ENCODE results near the gene TMEM263. TPM values are rescaled to one million over a fixed set of nuclear protein-coding genes. Genes with fewer than 3 reads are reported as not detected.
"Not testable (repeated sequence)": the region's sequence is repeated elsewhere in the genome, so short reads cannot be mapped to it uniquely, and the experiment has no call there.

Gene TMEM263
- total RNA-seq, 2 experiments from 2014 or later: 34.1 to 60.0 TPM

DNA sequence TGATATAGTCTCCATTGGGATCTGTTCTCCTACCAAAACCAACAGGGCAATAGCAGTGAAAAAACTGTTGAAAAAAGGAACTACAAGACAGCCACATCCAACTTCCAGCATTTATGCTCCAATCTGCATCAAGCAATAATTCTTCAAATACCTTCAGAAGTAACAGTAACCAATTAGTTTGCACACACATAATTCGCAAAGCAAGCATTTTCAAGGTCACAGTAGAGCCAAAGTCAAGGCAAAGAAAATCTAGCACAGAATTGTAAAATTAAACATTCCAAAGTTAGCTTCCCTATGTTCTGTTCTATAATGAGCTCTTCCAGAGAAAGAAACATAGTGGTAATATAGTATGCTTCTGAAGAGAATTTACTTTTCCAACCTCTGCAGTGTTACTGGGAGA, 42.2 kb downstream of the TMEM263 start:
- H2AFZ ChIP-seq (ENCODE audit: low read length): no peak overlapping the region
- H3K79me2 ChIP-seq (ENCODE audit: insufficient read depth, low read depth, low read length): no peaks in the 10 kb centered on the region
- intact Hi-C loops (cut with micrococcal nuclease; ENCODE audit: unreplicated experiment): no loop called here
- H4K20me1 ChIP-seq (ENCODE audit: insufficient read depth, low read length): no peaks in the 10 kb centered on the region
- TF ChIP-seq, protein P1, sequence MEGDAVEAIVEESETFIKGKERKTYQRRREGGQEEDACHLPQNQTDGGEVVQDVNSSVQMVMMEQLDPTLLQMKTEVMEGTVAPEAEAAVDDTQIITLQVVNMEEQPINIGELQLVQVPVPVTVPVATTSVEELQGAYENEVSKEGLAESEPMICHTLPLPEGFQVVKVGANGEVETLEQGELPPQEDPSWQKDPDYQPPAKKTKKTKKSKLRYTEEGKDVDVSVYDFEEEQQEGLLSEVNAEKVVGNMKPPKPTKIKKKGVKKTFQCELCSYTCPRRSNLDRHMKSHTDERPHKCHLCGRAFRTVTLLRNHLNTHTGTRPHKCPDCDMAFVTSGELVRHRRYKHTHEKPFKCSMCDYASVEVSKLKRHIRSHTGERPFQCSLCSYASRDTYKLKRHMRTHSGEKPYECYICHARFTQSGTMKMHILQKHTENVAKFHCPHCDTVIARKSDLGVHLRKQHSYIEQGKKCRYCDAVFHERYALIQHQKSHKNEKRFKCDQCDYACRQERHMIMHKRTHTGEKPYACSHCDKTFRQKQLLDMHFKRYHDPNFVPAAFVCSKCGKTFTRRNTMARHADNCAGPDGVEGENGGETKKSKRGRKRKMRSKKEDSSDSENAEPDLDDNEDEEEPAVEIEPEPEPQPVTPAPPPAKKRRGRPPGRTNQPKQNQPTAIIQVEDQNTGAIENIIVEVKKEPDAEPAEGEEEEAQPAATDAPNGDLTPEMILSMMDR (conservative IDR thresholded peaks at IDR 0.05; ENCODE audit: low read length): no peak
- TF ChIP-seq EZH2phosphoT487 (IDR thresholded peaks at IDR 0.05; ENCODE audit: borderline replicate concordance, low read depth, low read length): no peak
- ChIA-PET POLR2A (interaction anchor here (0.8 to 1.7 kb wide), 2 partner anchors 10 to 38 kb away, joined by 3 to 8 read pairs; no protein-coding TSS in a partner anchor), CTCF (ENCODE audit: unreplicated experiment) (no interaction called here)
- H3K9me3 ChIP-seq (ENCODE audit: low read length): no peaks in the 10 kb centered on the region
- DNase-seq (ENCODE audit: low spot score): no peak
- H3K4me2 ChIP-seq (ENCODE audit: low read length): no peak overlapping the region
- no peaks in the 10 kb centered on the region for H3K36me3 ChIP-seq (ENCODE audit: insufficient read depth, low read length)
- H3K4me3 ChIP-seq (ENCODE audit: low read depth, low read length, poor library complexity, severe bottlenecking): no peak overlapping the region
- no peak overlapping the region for H3K27ac ChIP-seq (ENCODE audit: low read depth, low read length, poor library complexity, severe bottlenecking)
- no peaks in the 10 kb centered on the region for H3K4me1 ChIP-seq (ENCODE audit: insufficient read depth, low read length, poor library complexity, severe bottlenecking)
- no peaks in the 10 kb centered on the region for H3K9me2 ChIP-seq (ENCODE audit: insufficient read depth, low read length)
- BruUV-seq (replicated peaks): no TSS peak

DNA sequence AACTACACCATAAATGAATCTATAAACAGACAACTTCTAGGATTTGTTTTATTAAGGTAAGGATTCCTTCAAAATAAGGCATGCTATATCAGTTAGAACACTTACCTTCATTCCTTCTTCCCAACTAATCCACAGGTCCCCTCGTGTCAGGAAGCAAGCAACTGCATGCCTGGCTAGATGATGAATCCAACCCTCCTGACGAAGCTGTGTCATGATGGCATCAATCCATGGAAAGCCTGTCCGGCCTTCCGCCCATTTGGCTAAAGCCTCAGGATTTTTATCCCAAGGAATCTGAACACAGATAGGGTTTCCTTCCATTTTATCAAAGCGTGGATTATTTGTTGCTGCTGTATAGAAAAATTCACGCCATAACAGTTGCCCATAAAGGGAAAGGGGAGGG, 43.7 kb downstream of the TMEM263 start:
- H4K20me1 ChIP-seq (ENCODE audit: insufficient read depth, low read length): no peaks in the 10 kb centered on the region
- no peak overlapping the region for H2AFZ ChIP-seq (ENCODE audit: low read length)
- no peaks in the 10 kb centered on the region for H3K9me3 ChIP-seq (ENCODE audit: low read length)
- POLR2A ChIA-PET: interaction anchor here (0.5 to 1.7 kb wide), 5 partner anchors 8 to 1598 kb away, joined by 3 to 8 read pairs (median 3); no protein-coding TSS in a partner anchor
- TF ChIP-seq, protein P1 (conservative IDR thresholded peaks at IDR 0.05; ENCODE audit: low read length): no peak
- no peak for TF ChIP-seq EZH2phosphoT487 (IDR thresholded peaks at IDR 0.05; ENCODE audit: borderline replicate concordance, low read depth, low read length)
- no peak overlapping the region for H3K4me3 ChIP-seq (ENCODE audit: low read depth, low read length, poor library complexity, severe bottlenecking)
- H3K36me3 ChIP-seq (ENCODE audit: insufficient read depth, low read length): no peaks in the 10 kb centered on the region
- intact Hi-C loops (cut with micrococcal nuclease; ENCODE audit: unreplicated experiment): no loop called here
- no peaks in the 10 kb centered on the region for H3K4me1 ChIP-seq (ENCODE audit: insufficient read depth, low read length, poor library complexity, severe bottlenecking)
- DNase-seq (ENCODE audit: low spot score): no peak
- CTCF ChIA-PET (ENCODE audit: unreplicated experiment): no interaction called here
- no TSS peak for BruUV-seq (replicated peaks)
- H3K4me2 ChIP-seq (ENCODE audit: low read length): no peak overlapping the region
- no peaks in the 10 kb centered on the region for H3K9me2 ChIP-seq (ENCODE audit: insufficient read depth, low read length)
- H3K79me2 ChIP-seq (ENCODE audit: insufficient read depth, low read depth, low read length): no peaks in the 10 kb centered on the region
- no peak overlapping the region for H3K27ac ChIP-seq (ENCODE audit: low read depth, low read length, poor library complexity, severe bottlenecking)

DNA sequence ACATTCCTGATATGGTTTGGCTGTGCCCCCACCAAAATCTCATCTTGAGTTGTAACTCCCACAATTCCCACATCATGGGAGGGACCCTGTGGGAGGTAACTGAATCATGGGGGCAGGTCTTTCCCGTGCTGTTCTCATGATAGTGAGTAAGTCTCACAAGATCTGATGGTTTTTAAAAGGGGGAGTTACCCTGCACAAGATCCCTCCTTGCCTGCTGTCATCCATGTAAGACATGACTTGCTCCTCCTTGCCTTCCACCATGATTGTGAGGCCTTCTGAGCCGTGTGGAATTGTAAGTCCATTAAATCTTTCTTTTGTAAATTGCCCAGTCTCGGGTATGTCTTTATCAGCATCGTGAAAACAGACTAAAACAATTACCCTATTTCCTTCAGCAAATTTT, 47.0 kb downstream of the TMEM263 start:
- CTCF ChIA-PET (ENCODE audit: unreplicated experiment); BruUV-seq (replicated peaks): not testable (repeated sequence)

More for the DNA sequence above, 47.0 kb downstream of the TMEM263 start:
- H3K4me3 ChIP-seq (ENCODE audit: low read depth, low read length, poor library complexity, severe bottlenecking); H3K9me2 ChIP-seq (ENCODE audit: insufficient read depth, low read length); H2AFZ ChIP-seq (ENCODE audit: low read length); intact Hi-C loops (cut with micrococcal nuclease; ENCODE audit: unreplicated experiment); H3K4me2 ChIP-seq (ENCODE audit: low read length); H3K79me2 ChIP-seq (ENCODE audit: insufficient read depth, low read depth, low read length); H3K4me1 ChIP-seq (ENCODE audit: insufficient read depth, low read length, poor library complexity, severe bottlenecking); H3K36me3 ChIP-seq (ENCODE audit: insufficient read depth, low read length); POLR2A ChIA-PET; H3K27ac ChIP-seq (ENCODE audit: low read depth, low read length, poor library complexity, severe bottlenecking); H3K9me3 ChIP-seq (ENCODE audit: low read length); DNase-seq (ENCODE audit: low spot score); H4K20me1 ChIP-seq (ENCODE audit: insufficient read depth, low read length): not testable (repeated sequence)

Data from OCI-LY7 (cell line).